Measurements from ENCODE around the gene TBC1D22A.

The TBC1D22A gene

GRCh38 chr22:47095395-47096122, 333.1 kb downstream of the TBC1D22A start:
- H3K27me3 Mint-ChIP-seq (ENCODE audit: low read depth) = no peaks in the 10 kb centered on the region
- no peak overlapping the region for H3K4me3 Mint-ChIP-seq
- no peak overlapping the region for H3K27ac Mint-ChIP-seq
- H3K36me3 Mint-ChIP-seq (ENCODE audit: low read depth) = peaks cover 12% of the 10 kb centered on the region
- H3K9me3 Mint-ChIP-seq = peaks cover 20% of the 10 kb centered on the region
- H3K4me1 Mint-ChIP-seq (ENCODE audit: low read depth) = peaks cover 11% of the 10 kb centered on the region

GRCh38 chr22:47098121-47098520, 335.7 kb downstream of the TBC1D22A start:
- Mint-ChIP-seq H3K9me3 (no peaks in the 10 kb centered on the region), H3K27me3 (ENCODE audit: low read depth) (no peaks in the 10 kb centered on the region), H3K27ac (no peak overlapping the region), H3K36me3 (ENCODE audit: low read depth) (peaks cover 2% of the 10 kb centered on the region), H3K4me1 (ENCODE audit: low read depth) (no peaks in the 10 kb centered on the region), H3K4me3 (no peak overlapping the region)

GRCh38 chr22:47098554-47098953, 336.1 kb downstream of the TBC1D22A start:
- no peaks in the 10 kb centered on the region for H3K27me3 Mint-ChIP-seq (ENCODE audit: low read depth)
- H3K4me1 Mint-ChIP-seq (ENCODE audit: low read depth) = no peaks in the 10 kb centered on the region
- H3K36me3 Mint-ChIP-seq (ENCODE audit: low read depth) = peaks cover 2% of the 10 kb centered on the region
- H3K27ac Mint-ChIP-seq = no peak overlapping the region
- H3K9me3 Mint-ChIP-seq = no peaks in the 10 kb centered on the region
- no peak overlapping the region for H3K4me3 Mint-ChIP-seq

GRCh38 chr22:47100019-47100418, 337.6 kb downstream of the TBC1D22A start:
- H3K27ac Mint-ChIP-seq = no peak overlapping the region
- H3K9me3 Mint-ChIP-seq = no peaks in the 10 kb centered on the region
- no peaks in the 10 kb centered on the region for H3K4me1 Mint-ChIP-seq (ENCODE audit: low read depth)
- H3K4me3 Mint-ChIP-seq = no peak overlapping the region
- no peaks in the 10 kb centered on the region for H3K27me3 Mint-ChIP-seq (ENCODE audit: low read depth)
- H3K36me3 Mint-ChIP-seq (ENCODE audit: low read depth) = no peaks in the 10 kb centered on the region

- Mint-ChIP-seq H3K27ac (no peak overlapping the region), H3K27me3 (ENCODE audit: low read depth) (no peaks in the 10 kb centered on the region), H3K36me3 (ENCODE audit: low read depth) (no peaks in the 10 kb centered on the region), H3K4me1 (ENCODE audit: low read depth) (no peaks in the 10 kb centered on the region), H3K4me3 (no peak overlapping the region), H3K9me3 (no peaks in the 10 kb centered on the region)
These were observed 338.3 kb downstream of the TBC1D22A start for GRCh38 chr22:47100646-47101200.

GRCh38 chr22:47101321-47101885, 339.0 kb downstream of the TBC1D22A start:
- H3K4me3 Mint-ChIP-seq = no peak overlapping the region
- no peaks in the 10 kb centered on the region for H3K4me1 Mint-ChIP-seq (ENCODE audit: low read depth)
- H3K9me3 Mint-ChIP-seq = no peaks in the 10 kb centered on the region
- no peaks in the 10 kb centered on the region for H3K36me3 Mint-ChIP-seq (ENCODE audit: low read depth)
- no peaks in the 10 kb centered on the region for H3K27me3 Mint-ChIP-seq (ENCODE audit: low read depth)
- no peak overlapping the region for H3K27ac Mint-ChIP-seq

- Mint-ChIP-seq H3K4me1 (ENCODE audit: low read depth) (no peaks in the 10 kb centered on the region), H3K27ac (no peak overlapping the region), H3K27me3 (ENCODE audit: low read depth) (no peaks in the 10 kb centered on the region), H3K36me3 (ENCODE audit: low read depth) (no peaks in the 10 kb centered on the region), H3K4me3 (no peak overlapping the region), H3K9me3 (no peaks in the 10 kb centered on the region)
These were observed 339.6 kb downstream of the TBC1D22A start for GRCh38 chr22:47102081-47102480.

GRCh38 chr22:47102648-47103047, 340.2 kb downstream of the TBC1D22A start:
- Mint-ChIP-seq H3K9me3 (no peaks in the 10 kb centered on the region), H3K36me3 (ENCODE audit: low read depth) (no peaks in the 10 kb centered on the region), H3K27me3 (ENCODE audit: low read depth) (no peaks in the 10 kb centered on the region), H3K27ac (no peak overlapping the region), H3K4me1 (ENCODE audit: low read depth) (no peaks in the 10 kb centered on the region), H3K4me3 (no peak overlapping the region)

- Mint-ChIP-seq H3K36me3 (ENCODE audit: low read depth) (no peaks in the 10 kb centered on the region), H3K27me3 (ENCODE audit: low read depth) (no peaks in the 10 kb centered on the region), H3K4me3 (no peak overlapping the region), H3K4me1 (ENCODE audit: low read depth) (no peaks in the 10 kb centered on the region), H3K9me3 (no peaks in the 10 kb centered on the region), H3K27ac (no peak overlapping the region)
These were observed 342.6 kb downstream of the TBC1D22A start for GRCh38 chr22:47105085-47105484.

- H3K9me3 Mint-ChIP-seq = no peaks in the 10 kb centered on the region
- peaks cover 2% of the 10 kb centered on the region for H3K4me1 Mint-ChIP-seq (ENCODE audit: low read depth)
- no peak overlapping the region for H3K27ac Mint-ChIP-seq
- no peaks in the 10 kb centered on the region for H3K27me3 Mint-ChIP-seq (ENCODE audit: low read depth)
- H3K36me3 Mint-ChIP-seq (ENCODE audit: low read depth) = peaks cover 2% of the 10 kb centered on the region
- H3K4me3 Mint-ChIP-seq = no peak overlapping the region
These were observed 344.4 kb downstream of the TBC1D22A start for GRCh38 chr22:47106806-47107205.

- Mint-ChIP-seq H3K27me3 (ENCODE audit: low read depth) (no peaks in the 10 kb centered on the region), H3K4me3 (no peak overlapping the region), H3K4me1 (ENCODE audit: low read depth) (peaks cover 2% of the 10 kb centered on the region), H3K36me3 (ENCODE audit: low read depth) (peaks cover 2% of the 10 kb centered on the region), H3K27ac (no peak overlapping the region), H3K9me3 (no peaks in the 10 kb centered on the region)
These were observed 345.0 kb downstream of the TBC1D22A start for GRCh38 chr22:47107431-47107830.

GRCh38 chr22:47110817-47111443, 348.5 kb downstream of the TBC1D22A start:
- Mint-ChIP-seq H3K36me3 (ENCODE audit: low read depth) (peaks cover 2% of the 10 kb centered on the region), H3K27me3 (ENCODE audit: low read depth) (no peaks in the 10 kb centered on the region), H3K4me3 (no peak overlapping the region), H3K4me1 (ENCODE audit: low read depth) (peaks cover 2% of the 10 kb centered on the region), H3K9me3 (no peaks in the 10 kb centered on the region), H3K27ac (no peak overlapping the region)

- no peaks in the 10 kb centered on the region for H3K27me3 Mint-ChIP-seq (ENCODE audit: low read depth)
- no peak overlapping the region for H3K27ac Mint-ChIP-seq
- H3K4me3 Mint-ChIP-seq = no peak overlapping the region
- no peaks in the 10 kb centered on the region for H3K9me3 Mint-ChIP-seq
- H3K36me3 Mint-ChIP-seq (ENCODE audit: low read depth) = peaks cover 2% of the 10 kb centered on the region
- H3K4me1 Mint-ChIP-seq (ENCODE audit: low read depth) = peaks cover 2% of the 10 kb centered on the region
These were observed 349.5 kb downstream of the TBC1D22A start for GRCh38 chr22:47111626-47112581.

GRCh38 chr22:47112582-47112965, 350.1 kb downstream of the TBC1D22A start:
- no peak overlapping the region for H3K27ac Mint-ChIP-seq
- H3K36me3 Mint-ChIP-seq (ENCODE audit: low read depth) = peaks cover 4% of the 10 kb centered on the region

More at GRCh38 chr22:47112582-47112965, 350.1 kb downstream of the TBC1D22A start:
- H3K9me3 Mint-ChIP-seq = no peaks in the 10 kb centered on the region
- H3K27me3 Mint-ChIP-seq (ENCODE audit: low read depth) = no peaks in the 10 kb centered on the region
- no peak overlapping the region for H3K4me3 Mint-ChIP-seq
- peaks cover 2% of the 10 kb centered on the region for H3K4me1 Mint-ChIP-seq (ENCODE audit: low read depth)

Data from T-helper 1 cell treated with Interleukin-12 subunit alpha and Interleukin-12 subunit beta and Interleukin-4 antibody, amounts not matched to agents 30 μg/mL and 1 μg/mL, for 36 hours (primary cell).